K562 (cell line): ENCODE measurements around the gene ZBTB22. TPM values are rescaled to one million over a fixed set of nuclear protein-coding genes. Genes with fewer than 3 reads are reported as not detected.

Experiments
- ADNP ChIP-seq: fragments of 200-800 bp; sonication (Bioruptor generic); IDR thresholded peaks from 2 replicates; pipeline ENCODE4 v1.6.1; 2016; ENCODE audit warnings: missing genetic modification characterization, missing compliant biosample characterization
- ATF4 ChIP-seq: fragments of 450-650 bp; formaldehyde crosslinking; IDR thresholded peaks from 2 replicates; pipeline ENCODE4 v1.4.0; 2022; ENCODE audit warnings: mild to moderate bottlenecking, moderate library complexity
- BCL6 ChIP-seq: fragments of 250-450 bp; sonication (Bioruptor Pico); IDR thresholded peaks from 2 replicates; pipeline ENCODE4 v1.4.0; 2020
- CBX3 ChIP-seq, 2 experiments: IDR thresholded peaks; 1 replicate in 1 of 2; 2 replicates in 1 of 2; pipeline ENCODE4 v1.6.1; 2012; ENCODE audit warnings: inconsistent platforms in 2 of 2, low read length in 2 of 2, borderline replicate concordance in 1 of 2, control low read depth in 1 of 2
- CREB3L1 ChIP-seq: fragments of 450-650 bp; IDR thresholded peaks from 2 replicates; pipeline ENCODE4 v1.6.1; 2014; ENCODE audit warnings: low read depth, mild to moderate bottlenecking, moderate library complexity, borderline replicate concordance
- FOXP1 ChIP-seq: sonication (generic); formaldehyde crosslinking; IDR thresholded peaks from 2 replicates; pipeline ENCODE4 v1.8.0; 2022; ENCODE audit warnings: mild to moderate bottlenecking, missing genetic modification reagents
- MAX ChIP-seq: sonication (generic); formaldehyde crosslinking; IDR thresholded peaks from 2 replicates; pipeline ENCODE4 v1.9.0; 2022; ENCODE audit warnings: mild to moderate bottlenecking, missing genetic modification reagents
- NCOA1 ChIP-seq: fragments of 450-650 bp; IDR thresholded peaks from 2 replicates; pipeline ENCODE4 v1.6.1; 2016; ENCODE audit warnings: low read depth
- NCOA4 ChIP-seq: fragments of 450-650 bp; IDR thresholded peaks from 2 replicates; pipeline ENCODE4 v1.6.1; 2018; ENCODE audit warnings: mild to moderate bottlenecking; ENCODE audit not compliant: partially characterized antibody
- NONO ChIP-seq, 2 experiments: fragments of 200-400 bp in 1 of 2; fragments of 450-650 bp in 1 of 2; formaldehyde crosslinking in 1 of 2; IDR thresholded peaks; 2 replicates each; pipeline ENCODE4 v1.6.1; 2017; ENCODE audit warnings: low read depth in 2 of 2, mild to moderate bottlenecking in 2 of 2, moderate library complexity in 2 of 2, low read length in 1 of 2
- PATZ1 ChIP-seq: fragments of 250-450 bp; sonication (Bioruptor Pico); IDR thresholded peaks from 2 replicates; pipeline ENCODE4 v1.5.0; 2020; ENCODE audit warnings: mild to moderate bottlenecking, borderline replicate concordance
- PHB ChIP-seq: fragments of 250-450 bp; sonication (Bioruptor Pico); IDR thresholded peaks from 2 replicates; pipeline ENCODE4 v1.5.0; 2021
- PRPF4 ChIP-seq: fragments of 200-400 bp; formaldehyde crosslinking; IDR thresholded peaks from one replicate; pipeline ENCODE4 v1.6.1; 2017; ENCODE audit warnings: low read length, low read depth, mild to moderate bottlenecking; ENCODE audit not compliant: insufficient read depth, poor library complexity, severe bottlenecking
- SLC30A9 ChIP-seq: fragments of 250-450 bp; sonication (Bioruptor Pico); IDR thresholded peaks from 2 replicates; pipeline ENCODE4 v1.8.0; 2022; ENCODE audit warnings: mild to moderate bottlenecking, moderate library complexity
- SNAPC5 ChIP-seq: fragments of 250-450 bp; sonication (Bioruptor Pico); IDR thresholded peaks from 2 replicates; pipeline ENCODE4 v1.8.0; 2021; ENCODE audit warnings: moderate library complexity, mild to moderate bottlenecking, inconsistent platforms
- TARDBP ChIP-seq: fragments of 450-650 bp; IDR thresholded peaks from 2 replicates; pipeline ENCODE4 v1.6.1; 2016
- TFAM ChIP-seq: fragments of 250-450 bp; sonication (Bioruptor Pico); conservative IDR thresholded peaks from 2 replicates; pipeline ENCODE4 v1.5.0; 2021; ENCODE audit warnings: mild to moderate bottlenecking, moderate library complexity
- TFAP4 ChIP-seq: sonication (generic); formaldehyde crosslinking; IDR thresholded peaks from 2 replicates; pipeline ENCODE4 v1.8.0; 2022; ENCODE audit warnings: missing genetic modification reagents, mild to moderate bottlenecking, moderate library complexity, borderline replicate concordance
- TRIM25 ChIP-seq: fragments of 450-650 bp; IDR thresholded peaks from 2 replicates; pipeline ENCODE4 v1.7.0; 2016; ENCODE audit warnings: borderline replicate concordance
- XRCC4 ChIP-seq: IDR thresholded peaks from one replicate; pipeline ENCODE4 v1.6.1; 2011; ENCODE audit not compliant: insufficient read depth, insufficient read length; ENCODE audit errors: extremely low read depth
- ZNF766 ChIP-seq: fragments of 200-800 bp; sonication (Bioruptor generic); conservative IDR thresholded peaks from 2 replicates; pipeline ENCODE4 v1.6.1; 2016; ENCODE audit warnings: missing genetic modification characterization, missing compliant biosample characterization
- polyA plus RNA-seq, 8 experiments: library from polyadenylated mRNA; depleted of rRNA in 4 of 8; stranded (reverse) in 5 of 8; unstranded in 3 of 8; fragments of >200 nt; fragmentation: Nextera tagmentation in 2 of 8; fragmentation: Illumina TruSeq in 1 of 8; extraction: Ambion mirVana in 2 of 8; extraction: Trizol in 1 of 8; gene quantifications; 2 replicates each; pipeline versions ENCODE4 v1.2.1 to v1.2.3, GENCODE V29; 2011 to 2014; ENCODE audit warnings: inconsistent platforms in 1 of 8, missing spikeins in 1 of 8
- total RNA-seq, 7 experiments: library from RNA; depleted of rRNA in 6 of 7; stranded (reverse); fragments of >200 nt in 6 of 7; fragmentation: Illumina TruSeq in 2 of 7; extraction: Trizol in 2 of 7; gene quantifications; 2 replicates each; pipeline versions ENCODE4 v1.2.1 to v1.2.3, GENCODE V29; 2011 to 2021; ENCODE audit warnings: low replicate concordance in 1 of 7

Gene ZBTB22
- total and polyA plus RNA-seq, 9 of the 15 experiments (the other 6 are each of a cell fraction or from before 2014, with no cell fraction given) = 0.21 to 11.9 (median 7.1) TPM

GRCh38 chr6:33298773-33299236, 18.7 kb downstream of the ZBTB22 start, which contains the start of gene RGL2 (continued):
- peak; percentile 74; the same call in 1 of the 2 replicates for TF ChIP-seq PATZ1 (CRISPR knock-in tag)
- peak; percentile 70; the same call in 1 of the 2 replicates for TF ChIP-seq TRIM25
- no peak for TF ChIP-seq CREB3L1
- TF ChIP-seq MAX (CRISPR knock-in tag) = peak; percentile 35; the same call in 1 of the 2 replicates
- TF ChIP-seq PHB (CRISPR knock-in tag) = peak; percentile 92
- TF ChIP-seq FOXP1 (CRISPR knock-in tag) = no peak
- no peak; the same call in 1 of the 2 replicates for TF ChIP-seq NCOA1
- TF ChIP-seq SNAPC5 (CRISPR knock-in tag) = no peak
- no peak for TF ChIP-seq SLC30A9 (CRISPR knock-in tag)
- no peak for TF ChIP-seq TARDBP
- TF ChIP-seq NCOA4 = no peak
- peak; percentile 51; the same call in 1 of the 2 replicates for TF ChIP-seq ATF4 (CRISPR knock-in tag)
- TF ChIP-seq TFAM (CRISPR knock-in tag) = no peak
- TF ChIP-seq PRPF4 = no peak
- TF ChIP-seq BCL6 = no peak
- no peak for TF ChIP-seq ZNF766 (CRISPR knock-in tag)
- no peak for TF ChIP-seq NONO (IDR thresholded peaks at IDR 0.05; ENCODE audit: low read depth in 2 of 2, low read length in 1 of 2)
- no peak for TF ChIP-seq TFAP4 (CRISPR knock-in tag)
- no peak for TF ChIP-seq XRCC4
- no peak for TF ChIP-seq CBX3 (IDR thresholded peaks at IDR 0.05; ENCODE audit: borderline replicate concordance in 1 of 2, low read length in 2 of 2)
- no peak for TF ChIP-seq ADNP (tag)
